ENCODE measurements around the gene SP6.

- TF ChIP-seq CTCF (conservative IDR thresholded peaks at IDR 0.05) (no peak), ZFX (IDR thresholded peaks at IDR 0.05) (no peak)
Measured at GRCh38 chr17:47856830-47857229, 5.9 kb upstream of the SP6 start.
